PC-3 (cell line): ENCODE data around the gene KCNH5. TPM values are rescaled to one million over a fixed set of nuclear protein-coding genes. Genes with fewer than 3 reads are reported as not detected.
A peak's percentile ranks its signal among the peaks of the same experiment; 100 is the strongest.
"Not testable (repeated sequence)": the region's sequence is repeated elsewhere in the genome, so short reads cannot be mapped to it uniquely, and the experiment has no call there.

ENCODE experiments used
- ATAC-seq: fragments of 200-7000 bp; cut with Tn5 transposase; 2 replicates; pipeline ENCODE4 v1.9.1; 2020; ENCODE audit warnings: mild to moderate bottlenecking, moderate library complexity
- BruUV-seq: library from RNA; stranded (reverse); fragments of 400-500 nt; replicated peaks from 2 replicates; lab custom pipeline; 2021; lab: Mats Ljungman, UMichigan
- CTCF ChIA-PET: fragments of 300-600 bp; sonication (Branson Sonifier 250); formaldehyde crosslinking; loops from one replicate; lab custom pipeline; 2022; ENCODE audit warnings: antibody characterized with exemption; lab: Charles Lee
- POLR2A ChIA-PET: fragments of 300-600 bp; sonication (Branson Sonifier 250); formaldehyde crosslinking; loops from one replicate; lab custom pipeline; 2022; ENCODE audit warnings: antibody characterized with exemption; ENCODE audit not compliant: unreplicated experiment; lab: Charles Lee
- DNase-seq: peaks from one replicate; pipeline ENCODE4 v3.0.0-alpha.2; 2015
- H2AFZ ChIP-seq: fragments of 300-600 bp; sonication (generic); 2 replicates; pipeline ENCODE4 v1.6.0; 2016; ENCODE audit warnings: antibody characterized with exemption, low read length
- H3F3A ChIP-seq: fragments of 300-600 bp; sonication (generic); one replicate; pipeline ENCODE4 v1.6.0; 2017; ENCODE audit warnings: antibody characterized with exemption, low read length, control low read depth, mild to moderate bottlenecking; ENCODE audit not compliant: unreplicated experiment
- H3K27ac ChIP-seq: fragments of 300-600 bp; sonication (generic); 2 replicates; pipeline ENCODE4 v1.5.1; 2016; ENCODE audit warnings: mild to moderate bottlenecking, low read length
- H3K27me3 ChIP-seq: fragments of 300-600 bp; sonication (generic); 2 replicates; pipeline ENCODE4 v1.6.1; 2016; ENCODE audit warnings: low read length, mixed read lengths
- H3K36me3 ChIP-seq: fragments of 300-600 bp; sonication (generic); 2 replicates; pipeline ENCODE4 v1.6.1; 2016; ENCODE audit warnings: low read depth, mixed run types, low read length, mixed read lengths
- H3K4me1 ChIP-seq: fragments of 300-600 bp; sonication (generic); 2 replicates; pipeline ENCODE4 v1.5.1; 2016; ENCODE audit warnings: low read length; ENCODE audit not compliant: insufficient read depth
- H3K4me2 ChIP-seq: fragments of 300-600 bp; sonication (generic); 2 replicates; pipeline ENCODE4 v1.6.0; 2016; ENCODE audit warnings: low read length
- H3K4me3 ChIP-seq: fragments of 300-600 bp; sonication (generic); 2 replicates; pipeline ENCODE4 v1.5.1; 2016; ENCODE audit warnings: mild to moderate bottlenecking, low read length, mixed read lengths
- H3K79me2 ChIP-seq: fragments of 300-600 bp; sonication (generic); 2 replicates; pipeline ENCODE4 v1.6.1; 2017; ENCODE audit warnings: low read length, mixed read lengths
- H3K9ac ChIP-seq: fragments of 300-600 bp; sonication (generic); 2 replicates; pipeline ENCODE4 v1.6.0; 2016; ENCODE audit warnings: mild to moderate bottlenecking, low read length
- H3K9me2 ChIP-seq: fragments of 300-600 bp; sonication (generic); replicated peaks from 2 replicates; pipeline ENCODE4 v1.6.1; 2016; ENCODE audit warnings: mixed run types, low read length, mixed read lengths
- H3K9me3 ChIP-seq: fragments of 300-600 bp; sonication (generic); 2 replicates; pipeline ENCODE4 v1.6.1; 2016; ENCODE audit warnings: low read length, mixed read lengths
- H4K20me1 ChIP-seq: fragments of 300-600 bp; sonication (generic); 2 replicates; pipeline ENCODE4 v1.6.1; 2016; ENCODE audit warnings: low read length, mixed read lengths
- CTCF ChIP-seq: fragments of 300-600 bp; sonication (generic); conservative IDR thresholded peaks from 2 replicates; pipeline ENCODE4 v1.5.1; 2017; ENCODE audit warnings: antibody characterized with exemption, low read depth, mild to moderate bottlenecking, low read length
- EZH2 ChIP-seq: fragments of 300-600 bp; sonication (generic); IDR thresholded peaks from one replicate; pipeline ENCODE4 v1.6.1; 2017; ENCODE audit warnings: antibody characterized with exemption, mild to moderate bottlenecking, low read length; ENCODE audit not compliant: unreplicated experiment
- EZH2phosphoT487 ChIP-seq: fragments of 300-600 bp; sonication (generic); IDR thresholded peaks from 2 replicates; pipeline ENCODE4 v1.6.1; 2018; ENCODE audit warnings: mild to moderate bottlenecking, antibody characterized with exemption, low read length, borderline replicate concordance
- intact Hi-C: fragments of 100-400 bp; cut with micrococcal nuclease; formaldehyde crosslinking; loops from 2 replicates; pipeline ENCODE4 v1.9.0; 2023
- total RNA-seq: library from RNA; depleted of rRNA; stranded (reverse); fragments of >200 nt; gene quantifications from 2 replicates; pipeline ENCODE4 v1.2.3, GENCODE V29; 2014

KCNH5 gene
- total RNA-seq, 1 experiment from 2014 or later: not detected

- peaks cover 18% of the 10 kb centered on the region for H3K27me3 ChIP-seq
- no peaks in the 10 kb centered on the region for H3K9me3 ChIP-seq
- no peak overlapping the region for H3K4me2 ChIP-seq
- no peaks in the 10 kb centered on the region for H3F3A ChIP-seq
- H3K36me3 ChIP-seq: no peaks in the 10 kb centered on the region
- no TSS peak for BruUV-seq
- no peak for TF ChIP-seq EZH2
- no peak for TF ChIP-seq CTCF
- no peak for TF ChIP-seq EZH2phosphoT487
- no peak overlapping the region for H3K4me3 ChIP-seq
- ChIA-PET CTCF (no interaction called here), POLR2A (no interaction called here)
- no peak for DNase-seq
- no peaks in the 10 kb centered on the region for H3K79me2 ChIP-seq
- intact Hi-C loops: no loop called here
- no peaks in the 10 kb centered on the region for H3K9me2 ChIP-seq
- no peaks in the 10 kb centered on the region for H3K4me1 ChIP-seq
- no peaks in the 10 kb centered on the region for H4K20me1 ChIP-seq
- H2AFZ ChIP-seq: no peak overlapping the region
- H3K9ac ChIP-seq: no peak overlapping the region
- ATAC-seq: no peak
- no peak overlapping the region for H3K27ac ChIP-seq
Measured at GRCh38 chr14:62759796-62760195, 285.5 kb downstream of the KCNH5 start.

DNA sequence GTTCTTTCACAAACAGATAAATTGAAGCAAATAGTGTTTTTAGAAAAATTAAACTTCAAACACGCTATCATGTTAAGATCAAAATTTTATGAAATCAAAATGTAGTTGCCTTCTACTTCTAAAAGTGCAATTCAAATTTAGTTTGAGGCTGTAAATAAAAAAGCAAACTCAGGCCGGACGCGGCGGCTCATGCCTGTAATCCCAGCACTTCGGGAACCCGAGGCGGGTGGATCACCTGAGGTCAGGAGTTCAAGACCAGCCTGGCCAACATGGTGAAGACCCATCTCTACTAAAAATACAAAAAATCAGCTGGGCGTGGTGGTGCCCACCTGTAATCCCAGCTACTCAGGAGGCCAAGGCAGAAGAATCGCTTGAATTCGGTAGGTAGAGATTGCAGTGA lies 298.4 kb downstream of the KCNH5 start:
- H3K36me3 ChIP-seq, intact Hi-C loops, DNase-seq, BruUV-seq, ATAC-seq, CTCF ChIA-PET, H3K9ac ChIP-seq, H4K20me1 ChIP-seq, H3K4me1 ChIP-seq, H3K9me3 ChIP-seq, H2AFZ ChIP-seq, H3K27ac ChIP-seq, H3K4me2 ChIP-seq, H3K9me2 ChIP-seq, H3K79me2 ChIP-seq, POLR2A ChIA-PET, H3F3A ChIP-seq, H3K4me3 ChIP-seq: not testable (repeated sequence)
- peaks cover 41% of the 10 kb centered on the region for H3K27me3 ChIP-seq

- POLR2A ChIA-PET: no interaction called here
- intact Hi-C loops: no loop called here
- Histone ChIP-seq H3F3A (no peaks in the 10 kb centered on the region), H4K20me1 (no peaks in the 10 kb centered on the region), H3K79me2 (no peaks in the 10 kb centered on the region), H3K4me3 (no peak overlapping the region), H3K27me3 (peaks cover 55% of the 10 kb centered on the region), H3K9ac (no peak overlapping the region), H3K27ac (no peak overlapping the region), H2AFZ (no peak overlapping the region), H3K9me2 (no peaks in the 10 kb centered on the region), H3K36me3 (no peaks in the 10 kb centered on the region), H3K4me2 (no peak overlapping the region), H3K9me3 (no peaks in the 10 kb centered on the region), H3K4me1 (no peaks in the 10 kb centered on the region)
- TF ChIP-seq CTCF: no peak
- no peak for TF ChIP-seq EZH2phosphoT487
- CTCF ChIA-PET: no interaction called here
- no peak for ATAC-seq
- peak; percentile 9 for DNase-seq
- no TSS peak for BruUV-seq
Measured at GRCh38 chr14:62745496-62745895, 299.8 kb downstream of the KCNH5 start.
